ENCODE measurements around the gene FRRS1. TPM values are rescaled to one million over a fixed set of nuclear protein-coding genes. Genes with fewer than 3 reads are reported as not detected.

Gene FRRS1
- total and polyA plus RNA-seq, 10 of the 15 experiments (the other 5 are each of a cell fraction or from before 2014, with no cell fraction given), result 0.13 to 18.9 (median 8.0) TPM

DNA sequence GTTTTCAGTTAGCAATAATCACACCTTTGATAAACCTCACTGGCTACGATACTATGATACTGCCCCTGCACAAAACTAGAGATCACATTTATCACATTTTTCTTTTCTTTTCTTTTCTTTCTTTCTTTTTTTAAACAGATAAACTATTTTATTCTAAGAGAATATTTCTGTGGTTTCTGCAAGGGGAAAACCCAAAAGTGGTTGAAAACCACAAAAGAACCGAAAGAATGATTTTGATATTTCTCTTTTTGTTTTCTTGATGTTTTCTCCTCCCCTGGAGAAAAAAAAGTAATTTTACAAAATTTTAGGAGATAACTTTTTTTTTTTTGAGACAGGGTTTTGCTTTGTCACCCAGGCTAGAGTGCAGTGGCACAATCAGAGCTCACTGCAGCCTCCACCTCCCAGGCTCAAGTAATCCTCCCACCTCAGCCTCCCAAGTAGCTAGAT is 18.4 kb upstream of the FRRS1 start (continued):
- TF ChIP-seq BHLHE40 (IDR thresholded peaks at IDR 0.05; ENCODE audit: borderline replicate concordance in 1 of 2, low read depth in 2 of 2, low read length in 1 of 2) (no peak), BCL11A (IDR thresholded peaks at IDR 0.05; ENCODE audit: low read depth, low read length) (no peak), POLR2AphosphoS5 (IDR thresholded peaks at IDR 0.05; ENCODE audit: low read length) (no peak), STAT3 (IDR thresholded peaks at IDR 0.05; ENCODE audit: low read depth, low read length) (no peak), SMARCA5 (IDR thresholded peaks at IDR 0.05) (no peak), SMAD1 (IDR thresholded peaks at IDR 0.05; ENCODE audit: low read depth, partially characterized antibody) (no peak), NFYB (IDR thresholded peaks at IDR 0.05; ENCODE audit: insufficient read depth, low read depth, low read length) (no peak), NFYA (IDR thresholded peaks at IDR 0.05; ENCODE audit: borderline replicate concordance, low read depth, low read length) (no peak), EZH2 (IDR thresholded peaks at IDR 0.05; ENCODE audit: borderline replicate concordance, control insufficient read depth, low read depth, low read length) (no peak), ZSCAN29 (IDR thresholded peaks at IDR 0.05) (no peak), SP1 (IDR thresholded peaks at IDR 0.05; ENCODE audit: low read depth, low read length) (no peak), EED (IDR thresholded peaks at IDR 0.05; ENCODE audit: low read depth) (peak; percentile 23; the same call in 1 of the 2 replicates), CBFB (IDR thresholded peaks at IDR 0.05; ENCODE audit: low read depth) (peak; percentile 93), ZNF274 (IDR thresholded peaks at IDR 0.05; ENCODE audit: insufficient read depth, insufficient read length) (no peak), ZNF24 (IDR thresholded peaks at IDR 0.05) (no peak), SPI1 (IDR thresholded peaks at IDR 0.05; ENCODE audit: borderline replicate concordance, insufficient read depth, low read depth, low read length) (no peak), HDAC2 (IDR thresholded peaks at IDR 0.05) (no peak)
- TF ChIP-seq, protein P1, sequence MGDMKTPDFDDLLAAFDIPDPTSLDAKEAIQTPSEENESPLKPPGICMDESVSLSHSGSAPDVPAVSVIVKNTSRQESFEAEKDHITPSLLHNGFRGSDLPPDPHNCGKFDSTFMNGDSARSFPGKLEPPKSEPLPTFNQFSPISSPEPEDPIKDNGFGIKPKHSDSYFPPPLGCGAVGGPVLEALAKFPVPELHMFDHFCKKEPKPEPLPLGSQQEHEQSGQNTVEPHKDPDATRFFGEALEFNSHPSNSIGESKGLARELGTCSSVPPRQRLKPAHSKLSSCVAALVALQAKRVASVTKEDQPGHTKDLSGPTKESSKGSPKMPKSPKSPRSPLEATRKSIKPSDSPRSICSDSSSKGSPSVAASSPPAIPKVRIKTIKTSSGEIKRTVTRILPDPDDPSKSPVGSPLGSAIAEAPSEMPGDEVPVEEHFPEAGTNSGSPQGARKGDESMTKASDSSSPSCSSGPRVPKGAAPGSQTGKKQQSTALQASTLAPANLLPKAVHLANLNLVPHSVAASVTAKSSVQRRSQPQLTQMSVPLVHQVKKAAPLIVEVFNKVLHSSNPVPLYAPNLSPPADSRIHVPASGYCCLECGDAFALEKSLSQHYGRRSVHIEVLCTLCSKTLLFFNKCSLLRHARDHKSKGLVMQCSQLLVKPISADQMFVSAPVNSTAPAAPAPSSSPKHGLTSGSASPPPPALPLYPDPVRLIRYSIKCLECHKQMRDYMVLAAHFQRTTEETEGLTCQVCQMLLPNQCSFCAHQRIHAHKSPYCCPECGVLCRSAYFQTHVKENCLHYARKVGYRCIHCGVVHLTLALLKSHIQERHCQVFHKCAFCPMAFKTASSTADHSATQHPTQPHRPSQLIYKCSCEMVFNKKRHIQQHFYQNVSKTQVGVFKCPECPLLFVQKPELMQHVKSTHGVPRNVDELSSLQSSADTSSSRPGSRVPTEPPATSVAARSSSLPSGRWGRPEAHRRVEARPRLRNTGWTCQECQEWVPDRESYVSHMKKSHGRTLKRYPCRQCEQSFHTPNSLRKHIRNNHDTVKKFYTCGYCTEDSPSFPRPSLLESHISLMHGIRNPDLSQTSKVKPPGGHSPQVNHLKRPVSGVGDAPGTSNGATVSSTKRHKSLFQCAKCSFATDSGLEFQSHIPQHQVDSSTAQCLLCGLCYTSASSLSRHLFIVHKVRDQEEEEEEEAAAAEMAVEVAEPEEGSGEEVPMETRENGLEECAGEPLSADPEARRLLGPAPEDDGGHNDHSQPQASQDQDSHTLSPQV (IDR thresholded peaks at IDR 0.05), result no peak
- TF ChIP-seq, protein P2, sequence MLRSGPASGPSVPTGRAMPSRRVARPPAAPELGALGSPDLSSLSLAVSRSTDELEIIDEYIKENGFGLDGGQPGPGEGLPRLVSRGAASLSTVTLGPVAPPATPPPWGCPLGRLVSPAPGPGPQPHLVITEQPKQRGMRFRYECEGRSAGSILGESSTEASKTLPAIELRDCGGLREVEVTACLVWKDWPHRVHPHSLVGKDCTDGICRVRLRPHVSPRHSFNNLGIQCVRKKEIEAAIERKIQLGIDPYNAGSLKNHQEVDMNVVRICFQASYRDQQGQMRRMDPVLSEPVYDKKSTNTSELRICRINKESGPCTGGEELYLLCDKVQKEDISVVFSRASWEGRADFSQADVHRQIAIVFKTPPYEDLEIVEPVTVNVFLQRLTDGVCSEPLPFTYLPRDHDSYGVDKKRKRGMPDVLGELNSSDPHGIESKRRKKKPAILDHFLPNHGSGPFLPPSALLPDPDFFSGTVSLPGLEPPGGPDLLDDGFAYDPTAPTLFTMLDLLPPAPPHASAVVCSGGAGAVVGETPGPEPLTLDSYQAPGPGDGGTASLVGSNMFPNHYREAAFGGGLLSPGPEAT (IDR thresholded peaks at IDR 0.05; ENCODE audit: low read depth), result peak; percentile 88
- TF ChIP-seq, protein P3, sequence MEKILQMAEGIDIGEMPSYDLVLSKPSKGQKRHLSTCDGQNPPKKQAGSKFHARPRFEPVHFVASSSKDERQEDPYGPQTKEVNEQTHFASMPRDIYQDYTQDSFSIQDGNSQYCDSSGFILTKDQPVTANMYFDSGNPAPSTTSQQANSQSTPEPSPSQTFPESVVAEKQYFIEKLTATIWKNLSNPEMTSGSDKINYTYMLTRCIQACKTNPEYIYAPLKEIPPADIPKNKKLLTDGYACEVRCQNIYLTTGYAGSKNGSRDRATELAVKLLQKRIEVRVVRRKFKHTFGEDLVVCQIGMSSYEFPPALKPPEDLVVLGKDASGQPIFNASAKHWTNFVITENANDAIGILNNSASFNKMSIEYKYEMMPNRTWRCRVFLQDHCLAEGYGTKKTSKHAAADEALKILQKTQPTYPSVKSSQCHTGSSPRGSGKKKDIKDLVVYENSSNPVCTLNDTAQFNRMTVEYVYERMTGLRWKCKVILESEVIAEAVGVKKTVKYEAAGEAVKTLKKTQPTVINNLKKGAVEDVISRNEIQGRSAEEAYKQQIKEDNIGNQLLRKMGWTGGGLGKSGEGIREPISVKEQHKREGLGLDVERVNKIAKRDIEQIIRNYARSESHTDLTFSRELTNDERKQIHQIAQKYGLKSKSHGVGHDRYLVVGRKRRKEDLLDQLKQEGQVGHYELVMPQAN (conservative IDR thresholded peaks at IDR 0.05), result no peak
- TF ChIP-seq, protein P4, sequence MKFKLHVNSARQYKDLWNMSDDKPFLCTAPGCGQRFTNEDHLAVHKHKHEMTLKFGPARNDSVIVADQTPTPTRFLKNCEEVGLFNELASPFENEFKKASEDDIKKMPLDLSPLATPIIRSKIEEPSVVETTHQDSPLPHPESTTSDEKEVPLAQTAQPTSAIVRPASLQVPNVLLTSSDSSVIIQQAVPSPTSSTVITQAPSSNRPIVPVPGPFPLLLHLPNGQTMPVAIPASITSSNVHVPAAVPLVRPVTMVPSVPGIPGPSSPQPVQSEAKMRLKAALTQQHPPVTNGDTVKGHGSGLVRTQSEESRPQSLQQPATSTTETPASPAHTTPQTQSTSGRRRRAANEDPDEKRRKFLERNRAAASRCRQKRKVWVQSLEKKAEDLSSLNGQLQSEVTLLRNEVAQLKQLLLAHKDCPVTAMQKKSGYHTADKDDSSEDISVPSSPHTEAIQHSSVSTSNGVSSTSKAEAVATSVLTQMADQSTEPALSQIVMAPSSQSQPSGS (IDR thresholded peaks at IDR 0.05; ENCODE audit: low read length), result peak; percentile 76
- TF ChIP-seq, protein P5, sequence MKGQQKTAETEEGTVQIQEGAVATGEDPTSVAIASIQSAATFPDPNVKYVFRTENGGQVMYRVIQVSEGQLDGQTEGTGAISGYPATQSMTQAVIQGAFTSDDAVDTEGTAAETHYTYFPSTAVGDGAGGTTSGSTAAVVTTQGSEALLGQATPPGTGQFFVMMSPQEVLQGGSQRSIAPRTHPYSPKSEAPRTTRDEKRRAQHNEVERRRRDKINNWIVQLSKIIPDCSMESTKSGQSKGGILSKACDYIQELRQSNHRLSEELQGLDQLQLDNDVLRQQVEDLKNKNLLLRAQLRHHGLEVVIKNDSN (IDR thresholded peaks at IDR 0.05; ENCODE audit: borderline replicate concordance, extremely low read length, insufficient read depth, low read depth, low read length), result no peak
